Measurements from ENCODE around the gene GDF10. TPM values are rescaled to one million over a fixed set of nuclear protein-coding genes. Genes with fewer than 3 reads are reported as not detected.

Gene GDF10
- total RNA-seq, 4 donors from 2014 or later = 0.35 TPM; not detected in 3

DNA sequence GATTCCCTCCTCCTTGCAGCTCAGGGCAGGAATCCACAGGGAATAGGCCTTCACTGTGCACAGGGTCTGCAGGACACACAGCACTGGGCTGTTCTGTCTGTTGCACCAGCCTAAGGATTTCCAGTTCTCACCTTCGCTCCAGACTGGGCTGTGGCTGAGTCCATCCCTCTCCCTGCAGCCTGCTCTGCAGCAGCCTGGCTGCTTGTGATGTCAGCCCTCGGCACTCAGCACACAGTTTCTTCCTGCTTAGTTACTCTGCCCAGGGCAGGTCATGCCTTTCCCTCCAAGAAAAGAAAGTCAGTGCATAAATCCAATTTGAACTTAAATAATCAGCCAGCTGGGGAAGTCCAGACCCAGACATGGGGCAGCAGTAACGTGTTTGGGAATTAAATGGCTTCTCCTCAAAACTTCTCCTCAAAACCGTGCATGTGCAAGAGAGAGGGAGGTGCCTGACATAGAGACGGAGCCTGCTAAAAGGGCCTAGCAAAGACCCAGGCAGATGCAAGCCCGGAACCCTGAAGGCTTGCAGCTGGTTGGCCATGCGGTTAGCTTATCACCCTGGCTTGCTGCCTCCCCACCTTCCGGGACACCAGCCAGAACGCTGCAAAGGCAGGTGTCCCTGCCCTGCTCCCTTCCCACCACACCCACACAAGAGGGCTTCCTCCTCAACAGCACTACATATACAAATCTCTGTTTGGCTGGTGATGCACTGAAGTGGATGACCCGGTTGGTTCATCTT lies 11.4 kb downstream of the GDF10 start:
- Histone ChIP-seq H3K27me3 (no peaks in the 10 kb centered on the region), H3K27ac (peak overlapping the region in 2 of 4 donors; percentile 9 to 36), H3K36me3 (no peaks in the 10 kb centered on the region), H3K9me3 (no peaks in the 10 kb centered on the region), H3K4me3 (peak overlapping the region in 1 of 4 donors; percentile 6), H3K4me1 (peaks cover 0 to 17% (median 2%) of the 10 kb centered on the region in 4 donors)
- TF ChIP-seq, protein P1, sequence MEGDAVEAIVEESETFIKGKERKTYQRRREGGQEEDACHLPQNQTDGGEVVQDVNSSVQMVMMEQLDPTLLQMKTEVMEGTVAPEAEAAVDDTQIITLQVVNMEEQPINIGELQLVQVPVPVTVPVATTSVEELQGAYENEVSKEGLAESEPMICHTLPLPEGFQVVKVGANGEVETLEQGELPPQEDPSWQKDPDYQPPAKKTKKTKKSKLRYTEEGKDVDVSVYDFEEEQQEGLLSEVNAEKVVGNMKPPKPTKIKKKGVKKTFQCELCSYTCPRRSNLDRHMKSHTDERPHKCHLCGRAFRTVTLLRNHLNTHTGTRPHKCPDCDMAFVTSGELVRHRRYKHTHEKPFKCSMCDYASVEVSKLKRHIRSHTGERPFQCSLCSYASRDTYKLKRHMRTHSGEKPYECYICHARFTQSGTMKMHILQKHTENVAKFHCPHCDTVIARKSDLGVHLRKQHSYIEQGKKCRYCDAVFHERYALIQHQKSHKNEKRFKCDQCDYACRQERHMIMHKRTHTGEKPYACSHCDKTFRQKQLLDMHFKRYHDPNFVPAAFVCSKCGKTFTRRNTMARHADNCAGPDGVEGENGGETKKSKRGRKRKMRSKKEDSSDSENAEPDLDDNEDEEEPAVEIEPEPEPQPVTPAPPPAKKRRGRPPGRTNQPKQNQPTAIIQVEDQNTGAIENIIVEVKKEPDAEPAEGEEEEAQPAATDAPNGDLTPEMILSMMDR (IDR thresholded peaks at IDR 0.05) = no peak
- no peak for TF ChIP-seq POLR2A (IDR thresholded peaks at IDR 0.05)
- peak; percentile 60 to 77 (median 68) for DNase-seq

DNA sequence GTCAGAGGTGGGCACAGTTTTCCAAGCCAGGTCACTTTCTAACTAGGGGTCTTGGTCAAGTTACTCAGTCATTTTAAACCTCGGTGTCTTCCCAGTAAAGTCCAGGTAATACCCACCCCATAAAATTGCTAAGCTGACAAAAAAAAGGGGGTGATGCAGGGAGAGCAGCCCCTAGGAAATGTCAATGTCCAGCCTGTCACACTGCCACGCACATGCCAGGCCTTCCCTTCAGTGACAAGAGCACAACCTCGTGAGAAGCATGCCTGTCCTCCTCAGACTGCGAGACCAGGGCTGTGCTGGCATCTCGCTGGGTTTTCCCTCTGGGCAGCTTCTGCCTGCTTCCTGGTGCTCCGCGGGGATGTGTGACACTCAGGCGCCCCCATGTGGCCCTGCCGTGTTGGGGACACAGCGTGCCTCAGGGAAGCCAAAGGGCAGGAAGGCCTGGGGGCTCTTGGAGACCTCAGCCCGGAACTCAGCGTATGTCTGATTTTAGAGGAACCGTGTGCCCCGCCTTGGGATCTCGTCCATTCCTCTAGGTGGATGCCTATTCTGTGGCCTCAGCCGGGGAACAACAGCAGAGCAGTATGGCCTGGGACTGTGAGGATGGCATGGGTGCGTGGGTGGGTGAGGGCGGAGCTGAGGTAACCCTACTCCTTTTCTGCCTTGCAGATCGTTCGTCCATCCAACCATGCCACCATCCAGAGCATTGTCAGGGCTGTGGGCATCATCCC lies 12.1 kb downstream of the GDF10 start:
- Histone ChIP-seq H3K9me3 (no peaks in the 10 kb centered on the region), H3K4me1 (peaks cover 0 to 17% (median 2%) of the 10 kb centered on the region in 4 donors), H3K36me3 (no peaks in the 10 kb centered on the region), H3K27ac (peak overlapping the region in 2 of 4 donors; percentile 9 to 36), H3K27me3 (no peaks in the 10 kb centered on the region), H3K4me3 (peak overlapping the region in 1 of 4 donors; percentile 6)
- peak; percentile 85 to 93 (median 89) for DNase-seq
- TF ChIP-seq, protein P1 (IDR thresholded peaks at IDR 0.05) = peak; percentile 67 to 93 (median 87)
- TF ChIP-seq POLR2A (IDR thresholded peaks at IDR 0.05) = no peak

DNA sequence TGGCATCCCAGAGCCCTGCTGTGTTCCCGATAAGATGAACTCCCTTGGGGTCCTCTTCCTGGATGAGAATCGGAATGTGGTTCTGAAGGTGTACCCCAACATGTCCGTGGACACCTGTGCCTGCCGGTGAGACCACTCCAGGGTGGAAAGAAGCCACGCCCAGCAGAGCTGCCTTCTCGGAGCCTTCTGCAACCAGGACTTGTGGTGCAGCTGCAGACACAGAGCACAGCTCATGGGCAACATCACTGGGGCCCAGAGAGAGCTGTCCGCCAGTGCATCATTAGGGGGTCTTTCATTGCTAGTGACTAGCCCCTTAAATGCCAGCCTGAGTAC lies 12.6 kb downstream of the GDF10 start:
- H3K9me3 ChIP-seq = no peaks in the 10 kb centered on the region
- TF ChIP-seq POLR2A (IDR thresholded peaks at IDR 0.05) = no peak
- TF ChIP-seq, protein P1 (IDR thresholded peaks at IDR 0.05) = no peak
- no peaks in the 10 kb centered on the region for H3K36me3 ChIP-seq
- H3K27ac ChIP-seq = no peak overlapping the region
- H3K4me1 ChIP-seq = peaks cover 0 to 17% (median 2%) of the 10 kb centered on the region in 4 donors
- no peak for DNase-seq
- no peak overlapping the region for H3K4me3 ChIP-seq
- H3K27me3 ChIP-seq = no peaks in the 10 kb centered on the region

DNA sequence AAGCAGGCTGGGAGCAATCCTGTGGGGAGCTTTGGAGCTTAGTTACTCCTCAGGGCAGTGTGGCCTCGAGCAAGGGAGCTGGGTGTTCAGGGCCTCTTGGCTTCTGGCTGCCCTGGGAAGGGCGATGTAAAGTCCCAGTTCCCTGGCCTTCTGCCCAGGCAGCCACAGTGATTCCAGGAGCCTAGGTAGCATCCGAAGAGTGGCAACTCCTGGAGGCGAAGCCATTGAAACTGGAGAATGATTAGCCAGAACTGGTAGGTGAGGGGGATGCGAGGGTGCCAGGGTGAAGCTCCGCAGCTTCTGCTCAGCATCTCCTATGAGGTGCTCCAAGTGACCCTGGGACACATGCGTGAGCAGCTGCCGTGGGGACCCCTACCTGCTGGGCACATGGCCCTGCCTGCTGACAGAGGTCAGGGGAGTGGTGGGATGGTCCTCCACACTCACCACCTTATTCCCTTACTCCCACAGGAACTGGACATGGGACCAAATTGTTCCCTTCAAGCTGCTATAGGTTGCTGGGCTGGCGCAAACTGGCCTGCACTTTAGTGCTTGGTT lies 14.5 kb downstream of the GDF10 start:
- H3K4me1 ChIP-seq = peaks cover 0 to 17% (median 2%) of the 10 kb centered on the region in 4 donors
- H3K27me3 ChIP-seq = no peaks in the 10 kb centered on the region
- no peak for DNase-seq
- H3K27ac ChIP-seq = no peak overlapping the region
- no peaks in the 10 kb centered on the region for H3K9me3 ChIP-seq
- no peak overlapping the region for H3K4me3 ChIP-seq
- no peak for TF ChIP-seq POLR2A (IDR thresholded peaks at IDR 0.05)
- TF ChIP-seq, protein P1 (IDR thresholded peaks at IDR 0.05) = no peak
- H3K36me3 ChIP-seq = no peaks in the 10 kb centered on the region

DNA sequence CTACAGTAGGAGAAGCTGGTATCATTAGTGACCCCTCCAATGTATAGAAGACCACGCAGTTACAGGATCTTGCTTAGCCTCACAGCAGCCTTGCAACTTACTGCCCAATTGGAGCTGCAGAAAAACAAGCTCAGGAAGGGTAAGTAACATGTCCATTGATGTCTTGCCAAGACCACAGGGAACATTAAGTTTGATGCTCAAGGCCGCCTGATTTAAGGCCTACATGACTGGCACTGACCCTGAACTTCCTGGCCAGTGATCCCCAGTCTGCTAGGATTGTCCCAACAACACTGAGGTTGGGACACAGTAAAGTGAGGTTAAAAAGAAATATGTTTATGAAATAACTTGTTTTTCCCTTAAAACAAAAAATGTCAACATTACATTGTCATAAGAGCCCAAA lies 15.4 kb downstream of the GDF10 start:
- Histone ChIP-seq H3K27me3 (no peaks in the 10 kb centered on the region), H3K4me3 (no peak overlapping the region), H3K9me3 (no peaks in the 10 kb centered on the region), H3K4me1 (peaks cover 0 to 17% (median 2%) of the 10 kb centered on the region in 4 donors), H3K36me3 (no peaks in the 10 kb centered on the region), H3K27ac (no peak overlapping the region)
- no peak for DNase-seq
- TF ChIP-seq, protein P1 (IDR thresholded peaks at IDR 0.05) = no peak
- TF ChIP-seq POLR2A (IDR thresholded peaks at IDR 0.05) = no peak
